Measurements from ENCODE around the gene CALML5.

Gene CALML5

DNA sequence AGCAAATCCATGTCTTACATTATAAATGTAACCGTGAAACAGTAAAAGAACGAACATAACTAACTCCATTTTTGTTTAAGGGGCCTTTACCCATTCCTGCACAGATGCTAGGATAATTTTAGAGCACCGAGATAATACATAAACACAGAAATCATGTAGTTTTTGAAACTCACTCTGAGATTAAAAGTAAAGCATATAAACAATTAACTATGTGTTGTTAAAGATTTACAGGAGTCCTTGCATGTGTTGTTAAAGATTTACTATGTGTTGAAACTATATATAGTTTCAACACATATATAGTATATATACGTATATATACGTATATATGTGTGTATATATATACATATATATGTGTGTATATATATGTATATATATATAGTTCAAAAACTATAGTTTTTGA, 18.2 kb upstream of the CALML5 start:
- no peak for DNase-seq

- no peak for DNase-seq
Observed at GRCh38 chr10:5515948-5516761, 16.8 kb upstream of the CALML5 start.

DNA sequence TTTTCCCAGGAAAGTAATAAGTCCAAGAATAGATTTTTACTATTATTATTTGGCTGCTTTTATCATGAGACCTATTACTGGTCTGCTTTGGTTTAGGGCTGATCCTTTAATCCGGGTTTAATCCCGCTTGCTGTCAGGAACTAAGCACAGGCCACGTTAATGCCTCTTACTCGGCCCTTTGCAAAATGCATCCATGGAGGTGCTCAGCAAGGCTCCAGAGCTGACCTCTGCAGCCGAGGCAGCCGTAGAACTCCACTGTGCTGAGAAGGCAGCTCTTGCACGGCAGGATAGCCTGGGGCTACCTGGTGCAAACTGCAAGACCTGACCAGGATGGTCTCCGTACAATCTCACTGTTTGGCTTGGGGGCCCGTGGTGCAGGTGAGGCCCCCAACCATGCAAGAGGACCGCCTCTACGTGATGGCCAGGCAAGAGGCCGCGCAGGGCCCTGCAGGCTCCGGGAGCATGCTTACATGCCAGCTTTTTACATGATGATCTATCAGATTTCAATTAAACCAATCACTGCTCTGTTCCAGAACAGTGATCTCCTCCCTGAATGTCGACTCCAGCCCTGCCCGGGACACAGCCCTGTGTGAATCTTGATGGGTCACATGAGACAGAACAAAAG, 15.0 kb upstream of the CALML5 start:
- DNase-seq = no peak

GRCh38 chr10:5512881-5513612, 13.7 kb upstream of the CALML5 start:
- peak in 2 of 51 donors; percentile 4 to 12 for DNase-seq

DNA sequence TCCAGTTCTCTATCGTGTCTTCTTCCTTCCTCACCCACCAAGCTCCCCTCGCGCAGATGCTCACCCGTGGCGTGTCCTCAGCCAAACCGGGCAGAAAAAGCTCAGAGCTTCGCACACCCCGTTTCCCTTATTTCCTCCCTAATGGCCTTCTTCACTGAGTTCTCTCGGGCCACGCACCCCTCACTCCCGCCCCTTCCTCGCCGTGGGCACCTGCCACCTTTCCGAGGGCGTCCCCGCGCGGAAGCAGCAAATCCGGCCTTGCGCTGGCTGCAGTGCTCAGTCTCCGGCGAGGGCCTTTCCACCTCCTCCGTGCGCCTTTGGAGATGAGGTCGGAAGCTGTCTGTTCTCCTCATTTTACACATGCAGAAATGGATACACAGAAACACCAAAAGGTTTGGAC, 13.0 kb upstream of the CALML5 start:
- no peak for DNase-seq

DNA sequence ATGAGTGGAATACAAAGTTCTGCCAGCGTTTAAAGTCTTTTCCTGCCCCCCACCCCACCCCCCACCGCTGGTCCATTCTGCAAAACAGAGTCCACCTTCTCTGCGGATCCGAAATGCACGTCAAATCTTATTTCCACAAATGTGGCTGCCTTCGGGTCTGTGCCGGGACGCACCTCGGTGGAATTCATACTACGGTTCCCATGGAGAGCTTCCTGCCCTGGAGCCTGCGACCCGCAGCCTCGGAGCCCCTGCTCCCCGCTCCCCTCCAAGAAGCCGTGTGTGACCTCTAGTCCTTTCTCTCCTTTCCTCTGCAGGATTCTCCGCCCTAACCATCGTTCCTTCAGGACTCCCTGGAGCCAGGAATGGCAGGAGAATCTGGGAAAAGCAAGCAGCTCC, 12.5 kb upstream of the CALML5 start:
- DNase-seq = no peak

GRCh38 chr10:5511231-5511884, 12.0 kb upstream of the CALML5 start:
- no peak for DNase-seq

GRCh38 chr10:5510281-5511072, 11.1 kb upstream of the CALML5 start:
- no peak for DNase-seq

DNA sequence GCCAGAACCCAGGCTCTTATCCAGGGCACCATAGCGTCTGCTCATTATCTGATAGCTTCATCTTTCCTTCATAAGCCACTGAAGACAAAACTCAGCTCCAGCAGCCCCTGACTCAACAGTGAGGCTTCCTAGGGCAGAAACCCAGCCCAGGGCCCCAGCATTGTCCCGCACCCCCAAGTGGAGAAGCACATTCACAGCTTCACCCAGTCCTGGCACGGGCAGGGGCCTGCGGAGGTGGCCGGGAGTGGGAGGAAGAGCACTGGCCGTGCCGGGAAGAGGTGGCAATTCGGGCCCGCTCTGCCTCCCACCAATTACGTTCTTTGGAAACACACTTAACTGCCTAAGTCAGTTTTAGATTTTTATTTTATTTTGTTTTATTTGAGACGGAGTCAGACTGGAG, 10.3 kb upstream of the CALML5 start:
- no peak for DNase-seq

GRCh38 chr10:5509236-5509635, 9.9 kb upstream of the CALML5 start:
- no peak for DNase-seq

GRCh38 chr10:5508786-5509185, 9.4 kb upstream of the CALML5 start:
- no peak for DNase-seq

GRCh38 chr10:5508161-5508604, 8.8 kb upstream of the CALML5 start:
- DNase-seq = no peak

GRCh38 chr10:5507649-5508131, 8.3 kb upstream of the CALML5 start:
- no peak for DNase-seq

DNA sequence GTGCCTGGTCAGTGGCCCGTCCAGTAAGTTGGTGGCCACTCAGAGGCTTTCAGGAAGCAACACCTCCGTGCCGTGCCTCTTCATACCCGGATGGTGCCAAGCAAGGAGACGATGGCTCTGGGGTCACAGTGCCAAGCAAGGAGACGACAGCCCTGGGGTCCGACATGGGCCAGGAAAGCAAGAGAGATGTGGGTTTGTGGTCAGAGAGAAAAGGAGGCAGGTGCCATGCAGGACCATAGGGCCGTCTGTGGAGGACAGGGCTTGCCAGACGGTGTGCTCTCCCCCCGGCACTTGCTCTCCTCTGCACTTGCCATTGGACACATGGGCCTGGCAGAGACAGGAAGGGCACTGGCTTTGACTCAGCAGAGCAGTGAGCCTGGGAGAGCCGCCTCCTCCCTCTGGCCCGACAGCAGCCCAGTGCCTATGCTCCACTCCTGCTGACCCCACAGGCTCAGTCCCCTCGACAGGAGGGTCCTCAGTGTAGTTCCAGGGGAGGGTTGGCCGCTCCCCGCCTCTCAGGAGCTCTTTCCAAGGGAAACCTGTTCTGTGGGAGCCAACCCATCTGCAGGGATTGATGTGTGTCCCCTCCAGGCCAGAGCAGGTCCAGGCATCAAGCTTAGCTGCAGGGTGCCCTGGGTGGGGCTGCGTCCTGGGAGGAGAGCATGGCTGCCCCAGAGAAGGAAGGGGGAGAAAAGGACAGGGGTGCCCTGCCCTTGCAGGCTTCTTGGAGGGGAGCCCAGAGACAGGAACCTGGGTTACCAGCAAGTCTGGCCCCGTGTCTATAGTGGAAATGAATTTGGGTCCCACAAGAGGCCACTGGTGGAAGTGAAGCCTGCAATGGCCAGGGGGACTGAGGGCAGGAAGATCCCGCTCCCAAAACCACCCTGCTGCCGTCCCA, 7.6 kb upstream of the CALML5 start:
- no peak for DNase-seq

DNA sequence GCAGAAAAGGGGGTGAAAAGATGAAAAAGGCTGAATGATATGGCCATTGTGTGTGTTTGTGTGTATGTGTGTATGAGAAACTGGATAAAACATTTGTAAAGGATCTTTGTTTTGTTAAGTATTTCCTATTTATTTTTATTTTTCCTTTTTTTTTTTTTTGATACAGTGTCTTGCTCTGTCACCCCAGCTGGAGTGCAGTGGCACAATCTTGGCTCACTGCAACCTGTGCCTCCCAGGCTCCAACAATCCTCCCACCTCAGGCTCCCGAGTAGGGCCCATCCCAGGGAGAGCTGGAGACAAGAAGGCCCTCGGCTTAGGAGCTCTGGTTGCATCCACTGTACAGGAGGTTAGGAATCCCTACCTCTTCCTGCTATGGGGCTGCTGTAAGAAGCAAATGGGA, 6.9 kb upstream of the CALML5 start:
- no peak for DNase-seq

- DNase-seq = no peak
Observed at GRCh38 chr10:5504146-5505072, 5.0 kb upstream of the CALML5 start.

DNA sequence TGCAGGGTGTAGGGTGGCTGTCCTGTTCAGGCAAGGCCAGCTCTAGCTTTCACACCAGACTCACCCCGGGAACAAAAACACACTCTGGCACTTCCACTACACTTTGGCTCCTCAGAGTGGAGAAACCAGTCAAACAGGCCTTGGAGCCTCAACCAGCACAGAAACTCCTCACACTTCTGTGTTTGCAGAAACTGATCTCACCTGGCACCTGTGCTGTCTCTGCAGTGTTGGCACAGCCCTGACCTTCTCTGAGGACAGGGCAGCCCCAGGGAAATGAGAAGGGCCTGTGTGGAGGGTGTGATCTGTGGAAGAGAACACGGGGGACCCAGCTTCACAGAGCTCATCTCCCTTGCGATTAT, 4.1 kb upstream of the CALML5 start:
- DNase-seq = no peak

GRCh38 chr10:5502571-5503476, 3.5 kb upstream of the CALML5 start:
- no peak for DNase-seq
